PC-3 (cell line): ENCODE data around the gene KIAA2012. TPM values are rescaled to one million over a fixed set of nuclear protein-coding genes. Genes with fewer than 3 reads are reported as not detected.

Source experiments
- ATAC-seq: fragments of 200-7000 bp; cut with Tn5 transposase; 2 replicates; pipeline ENCODE4 v1.9.1; 2020; ENCODE audit warnings: mild to moderate bottlenecking, moderate library complexity
- BruUV-seq: library from RNA; stranded (reverse); fragments of 400-500 nt; replicated peaks from 2 replicates; lab custom pipeline; 2021; lab: Mats Ljungman, UMichigan
- CTCF ChIA-PET: fragments of 300-600 bp; sonication (Branson Sonifier 250); formaldehyde crosslinking; loops from one replicate; lab custom pipeline; 2022; ENCODE audit warnings: antibody characterized with exemption; lab: Charles Lee
- POLR2A ChIA-PET: fragments of 300-600 bp; sonication (Branson Sonifier 250); formaldehyde crosslinking; loops from one replicate; lab custom pipeline; 2022; ENCODE audit warnings: antibody characterized with exemption; ENCODE audit not compliant: unreplicated experiment; lab: Charles Lee
- DNase-seq: peaks from one replicate; pipeline ENCODE4 v3.0.0-alpha.2; 2015
- H2AFZ ChIP-seq: fragments of 300-600 bp; sonication (generic); 2 replicates; pipeline ENCODE4 v1.6.0; 2016; ENCODE audit warnings: antibody characterized with exemption, low read length
- H3F3A ChIP-seq: fragments of 300-600 bp; sonication (generic); one replicate; pipeline ENCODE4 v1.6.0; 2017; ENCODE audit warnings: antibody characterized with exemption, low read length, control low read depth, mild to moderate bottlenecking; ENCODE audit not compliant: unreplicated experiment
- H3K27ac ChIP-seq: fragments of 300-600 bp; sonication (generic); 2 replicates; pipeline ENCODE4 v1.5.1; 2016; ENCODE audit warnings: mild to moderate bottlenecking, low read length
- H3K27me3 ChIP-seq: fragments of 300-600 bp; sonication (generic); 2 replicates; pipeline ENCODE4 v1.6.1; 2016; ENCODE audit warnings: low read length, mixed read lengths
- H3K36me3 ChIP-seq: fragments of 300-600 bp; sonication (generic); 2 replicates; pipeline ENCODE4 v1.6.1; 2016; ENCODE audit warnings: low read depth, mixed run types, low read length, mixed read lengths
- H3K4me1 ChIP-seq: fragments of 300-600 bp; sonication (generic); 2 replicates; pipeline ENCODE4 v1.5.1; 2016; ENCODE audit warnings: low read length; ENCODE audit not compliant: insufficient read depth
- H3K4me2 ChIP-seq: fragments of 300-600 bp; sonication (generic); 2 replicates; pipeline ENCODE4 v1.6.0; 2016; ENCODE audit warnings: low read length
- H3K4me3 ChIP-seq: fragments of 300-600 bp; sonication (generic); 2 replicates; pipeline ENCODE4 v1.5.1; 2016; ENCODE audit warnings: mild to moderate bottlenecking, low read length, mixed read lengths
- H3K79me2 ChIP-seq: fragments of 300-600 bp; sonication (generic); 2 replicates; pipeline ENCODE4 v1.6.1; 2017; ENCODE audit warnings: low read length, mixed read lengths
- H3K9ac ChIP-seq: fragments of 300-600 bp; sonication (generic); 2 replicates; pipeline ENCODE4 v1.6.0; 2016; ENCODE audit warnings: mild to moderate bottlenecking, low read length
- H3K9me2 ChIP-seq: fragments of 300-600 bp; sonication (generic); replicated peaks from 2 replicates; pipeline ENCODE4 v1.6.1; 2016; ENCODE audit warnings: mixed run types, low read length, mixed read lengths
- H3K9me3 ChIP-seq: fragments of 300-600 bp; sonication (generic); 2 replicates; pipeline ENCODE4 v1.6.1; 2016; ENCODE audit warnings: low read length, mixed read lengths
- H4K20me1 ChIP-seq: fragments of 300-600 bp; sonication (generic); 2 replicates; pipeline ENCODE4 v1.6.1; 2016; ENCODE audit warnings: low read length, mixed read lengths
- EZH2 ChIP-seq: fragments of 300-600 bp; sonication (generic); IDR thresholded peaks from one replicate; pipeline ENCODE4 v1.6.1; 2017; ENCODE audit warnings: antibody characterized with exemption, mild to moderate bottlenecking, low read length; ENCODE audit not compliant: unreplicated experiment
- EZH2phosphoT487 ChIP-seq: fragments of 300-600 bp; sonication (generic); IDR thresholded peaks from 2 replicates; pipeline ENCODE4 v1.6.1; 2018; ENCODE audit warnings: mild to moderate bottlenecking, antibody characterized with exemption, low read length, borderline replicate concordance
- intact Hi-C: fragments of 100-400 bp; cut with micrococcal nuclease; formaldehyde crosslinking; loops from 2 replicates; pipeline ENCODE4 v1.9.0; 2023
- total RNA-seq: library from RNA; depleted of rRNA; stranded (reverse); fragments of >200 nt; gene quantifications from 2 replicates; pipeline ENCODE4 v1.2.3, GENCODE V29; 2014
- TF ChIP-seq, protein P1 (sequence below): fragments of 300-600 bp; sonication (generic); conservative IDR thresholded peaks from 2 replicates; pipeline ENCODE4 v1.5.1; 2017; ENCODE audit warnings: antibody characterized with exemption, low read depth, mild to moderate bottlenecking, low read length

The KIAA2012 gene
- total RNA-seq, 1 experiment from 2014 or later = not detected

DNA sequence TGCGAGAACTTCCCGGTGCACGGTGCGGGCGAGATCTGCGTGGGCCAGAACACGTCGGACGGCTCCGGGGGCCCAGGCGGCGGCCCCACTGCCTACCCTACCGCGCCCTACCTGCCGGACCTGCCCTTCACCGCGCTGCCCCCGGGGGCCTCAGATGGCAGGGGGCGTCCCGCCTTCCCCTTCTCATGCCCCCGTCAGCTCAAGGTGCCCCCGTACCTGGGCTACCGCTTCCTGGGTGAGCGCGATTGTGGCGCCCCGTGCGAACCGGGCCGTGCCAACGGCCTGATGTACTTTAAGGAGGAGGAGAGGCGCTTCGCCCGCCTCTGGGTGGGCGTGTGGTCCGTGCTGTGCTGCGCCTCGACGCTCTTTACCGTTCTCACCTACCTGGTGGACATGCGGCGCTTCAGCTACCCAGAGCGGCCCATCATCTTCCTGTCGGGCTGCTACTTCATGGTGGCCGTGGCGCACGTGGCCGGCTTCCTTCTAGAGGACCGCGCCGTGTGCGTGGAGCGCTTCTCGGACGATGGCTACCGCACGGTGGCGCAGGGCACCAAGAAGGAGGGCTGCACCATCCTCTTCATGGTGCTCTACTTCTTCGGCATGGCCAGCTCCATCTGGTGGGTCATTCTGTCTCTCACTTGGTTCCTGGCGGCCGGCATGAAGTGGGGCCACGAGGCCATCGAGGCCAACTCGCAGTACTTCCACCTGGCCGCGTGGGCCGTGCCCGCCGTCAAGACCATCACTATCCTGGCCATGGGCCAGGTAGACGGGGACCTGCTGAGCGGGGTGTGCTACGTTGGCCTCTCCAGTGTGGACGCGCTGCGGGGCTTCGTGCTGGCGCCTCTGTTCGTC, 37.7 kb upstream of the KIAA2012 start:
- Histone ChIP-seq H3K9me2 (no peaks in the 10 kb centered on the region), H4K20me1 (no peaks in the 10 kb centered on the region), H3K4me2 (peak overlapping the region; percentile 99), H3K79me2 (no peaks in the 10 kb centered on the region), H3K27me3 (no peaks in the 10 kb centered on the region), H3K9me3 (no peaks in the 10 kb centered on the region), H2AFZ (peak overlapping the region; percentile 85; the same call in 1 of the 2 replicates), H3F3A (no peaks in the 10 kb centered on the region), H3K27ac (no peak overlapping the region), H3K4me1 (peaks cover 28% of the 10 kb centered on the region), H3K4me3 (peak overlapping the region; percentile 77), H3K36me3 (no peaks in the 10 kb centered on the region), H3K9ac (no peak overlapping the region)
- ChIA-PET POLR2A (no interaction called here), CTCF (no interaction called here)
- intact Hi-C loops = no loop called here
- DNase-seq (no peak), ATAC-seq (no peak)
- BruUV-seq = no TSS peak
- no peak for TF ChIP-seq EZH2phosphoT487
- TF ChIP-seq EZH2 = no peak
- TF ChIP-seq, protein P1, sequence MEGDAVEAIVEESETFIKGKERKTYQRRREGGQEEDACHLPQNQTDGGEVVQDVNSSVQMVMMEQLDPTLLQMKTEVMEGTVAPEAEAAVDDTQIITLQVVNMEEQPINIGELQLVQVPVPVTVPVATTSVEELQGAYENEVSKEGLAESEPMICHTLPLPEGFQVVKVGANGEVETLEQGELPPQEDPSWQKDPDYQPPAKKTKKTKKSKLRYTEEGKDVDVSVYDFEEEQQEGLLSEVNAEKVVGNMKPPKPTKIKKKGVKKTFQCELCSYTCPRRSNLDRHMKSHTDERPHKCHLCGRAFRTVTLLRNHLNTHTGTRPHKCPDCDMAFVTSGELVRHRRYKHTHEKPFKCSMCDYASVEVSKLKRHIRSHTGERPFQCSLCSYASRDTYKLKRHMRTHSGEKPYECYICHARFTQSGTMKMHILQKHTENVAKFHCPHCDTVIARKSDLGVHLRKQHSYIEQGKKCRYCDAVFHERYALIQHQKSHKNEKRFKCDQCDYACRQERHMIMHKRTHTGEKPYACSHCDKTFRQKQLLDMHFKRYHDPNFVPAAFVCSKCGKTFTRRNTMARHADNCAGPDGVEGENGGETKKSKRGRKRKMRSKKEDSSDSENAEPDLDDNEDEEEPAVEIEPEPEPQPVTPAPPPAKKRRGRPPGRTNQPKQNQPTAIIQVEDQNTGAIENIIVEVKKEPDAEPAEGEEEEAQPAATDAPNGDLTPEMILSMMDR = no peak

DNA sequence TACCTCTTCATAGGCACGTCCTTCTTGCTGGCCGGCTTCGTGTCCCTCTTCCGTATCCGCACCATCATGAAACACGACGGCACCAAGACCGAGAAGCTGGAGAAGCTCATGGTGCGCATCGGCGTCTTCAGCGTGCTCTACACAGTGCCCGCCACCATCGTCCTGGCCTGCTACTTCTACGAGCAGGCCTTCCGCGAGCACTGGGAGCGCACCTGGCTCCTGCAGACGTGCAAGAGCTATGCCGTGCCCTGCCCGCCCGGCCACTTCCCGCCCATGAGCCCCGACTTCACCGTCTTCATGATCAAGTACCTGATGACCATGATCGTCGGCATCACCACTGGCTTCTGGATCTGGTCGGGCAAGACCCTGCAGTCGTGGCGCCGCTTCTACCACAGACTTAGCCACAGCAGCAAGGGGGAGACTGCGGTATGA, 37.1 kb upstream of the KIAA2012 start:
- Histone ChIP-seq H3K9me3 (no peaks in the 10 kb centered on the region), H4K20me1 (no peaks in the 10 kb centered on the region), H3K9ac (no peak overlapping the region), H3K36me3 (no peaks in the 10 kb centered on the region), H3K4me1 (peaks cover 28% of the 10 kb centered on the region), H3K27ac (no peak overlapping the region), H3F3A (no peaks in the 10 kb centered on the region), H3K4me2 (no peak overlapping the region), H3K9me2 (no peaks in the 10 kb centered on the region), H3K79me2 (no peaks in the 10 kb centered on the region), H3K27me3 (no peaks in the 10 kb centered on the region), H2AFZ (no peak overlapping the region), H3K4me3 (no peak overlapping the region)
- ChIA-PET POLR2A (no interaction called here), CTCF (no interaction called here)
- ATAC-seq (no peak), DNase-seq (no peak)
- no TSS peak for BruUV-seq
- intact Hi-C loops = no loop called here
- TF ChIP-seq EZH2 = no peak
- no peak for TF ChIP-seq EZH2phosphoT487

DNA sequence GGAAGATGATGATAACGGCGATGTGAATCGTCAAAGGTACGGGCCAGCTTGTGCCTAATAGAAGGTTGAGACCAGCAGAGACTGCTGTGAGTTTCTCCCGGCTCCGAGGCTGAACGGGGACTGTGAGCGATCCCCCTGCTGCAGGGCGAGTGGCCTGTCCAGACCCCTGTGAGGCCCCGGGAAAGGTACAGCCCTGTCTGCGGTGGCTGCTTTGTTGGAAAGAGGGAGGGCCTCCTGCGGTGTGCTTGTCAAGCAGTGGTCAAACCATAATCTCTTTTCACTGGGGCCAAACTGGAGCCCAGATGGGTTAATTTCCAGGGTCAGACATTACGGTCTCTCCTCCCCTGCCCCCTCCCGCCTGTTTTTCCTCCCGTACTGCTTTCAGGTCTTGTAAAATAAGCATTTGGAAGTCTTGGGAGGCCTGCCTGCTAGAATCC, 36.4 kb upstream of the KIAA2012 start:
- no peak overlapping the region for H3K27ac ChIP-seq
- intact Hi-C loops = no loop called here
- no peaks in the 10 kb centered on the region for H3K27me3 ChIP-seq
- H2AFZ ChIP-seq = no peak overlapping the region
- H4K20me1 ChIP-seq = no peaks in the 10 kb centered on the region
- no peaks in the 10 kb centered on the region for H3F3A ChIP-seq
- peaks cover 28% of the 10 kb centered on the region for H3K4me1 ChIP-seq
- no peaks in the 10 kb centered on the region for H3K79me2 ChIP-seq
- POLR2A ChIA-PET = no interaction called here
- H3K4me3 ChIP-seq = 0 out of 2 replicates have a peak overlapping the region, but pooled peaks have one; percentile 18
- H3K9ac ChIP-seq = no peak overlapping the region
- DNase-seq = no peak
- no peaks in the 10 kb centered on the region for H3K36me3 ChIP-seq
- H3K9me3 ChIP-seq = no peaks in the 10 kb centered on the region
- TSS peak; percentile 37 for BruUV-seq
- no peak for TF ChIP-seq EZH2phosphoT487
- TF ChIP-seq, protein P1 = no peak
- TF ChIP-seq EZH2 = no peak
- no peak for ATAC-seq
- H3K4me2 ChIP-seq = peak overlapping the region; percentile 37; the same call in 1 of the 2 replicates
- no peaks in the 10 kb centered on the region for H3K9me2 ChIP-seq
- CTCF ChIA-PET = no interaction called here
